VCaP (cell line): ENCODE data around the gene PIBF1.
"Not testable (repeated sequence)": the region's sequence is repeated elsewhere in the genome, so short reads cannot be mapped to it uniquely, and the experiment has no call there.

ENCODE experiments used
- H3K27ac ChIP-seq: fragments of 450-650 bp; 2 replicates; pipeline ENCODE4 v1.5.1; 2017
- TF ChIP-seq, protein P1 (sequence below): fragments of 450-650 bp; conservative IDR thresholded peaks from 2 replicates; pipeline ENCODE4 v1.5.1; 2017; ENCODE audit warnings: mild to moderate bottlenecking, moderate library complexity

The PIBF1 gene

GRCh38 chr13:72823724-72824123 is 41.8 kb downstream of the PIBF1 start:
- TF ChIP-seq, protein P1, sequence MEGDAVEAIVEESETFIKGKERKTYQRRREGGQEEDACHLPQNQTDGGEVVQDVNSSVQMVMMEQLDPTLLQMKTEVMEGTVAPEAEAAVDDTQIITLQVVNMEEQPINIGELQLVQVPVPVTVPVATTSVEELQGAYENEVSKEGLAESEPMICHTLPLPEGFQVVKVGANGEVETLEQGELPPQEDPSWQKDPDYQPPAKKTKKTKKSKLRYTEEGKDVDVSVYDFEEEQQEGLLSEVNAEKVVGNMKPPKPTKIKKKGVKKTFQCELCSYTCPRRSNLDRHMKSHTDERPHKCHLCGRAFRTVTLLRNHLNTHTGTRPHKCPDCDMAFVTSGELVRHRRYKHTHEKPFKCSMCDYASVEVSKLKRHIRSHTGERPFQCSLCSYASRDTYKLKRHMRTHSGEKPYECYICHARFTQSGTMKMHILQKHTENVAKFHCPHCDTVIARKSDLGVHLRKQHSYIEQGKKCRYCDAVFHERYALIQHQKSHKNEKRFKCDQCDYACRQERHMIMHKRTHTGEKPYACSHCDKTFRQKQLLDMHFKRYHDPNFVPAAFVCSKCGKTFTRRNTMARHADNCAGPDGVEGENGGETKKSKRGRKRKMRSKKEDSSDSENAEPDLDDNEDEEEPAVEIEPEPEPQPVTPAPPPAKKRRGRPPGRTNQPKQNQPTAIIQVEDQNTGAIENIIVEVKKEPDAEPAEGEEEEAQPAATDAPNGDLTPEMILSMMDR = no peak
- H3K27ac ChIP-seq = no peak overlapping the region

DNA sequence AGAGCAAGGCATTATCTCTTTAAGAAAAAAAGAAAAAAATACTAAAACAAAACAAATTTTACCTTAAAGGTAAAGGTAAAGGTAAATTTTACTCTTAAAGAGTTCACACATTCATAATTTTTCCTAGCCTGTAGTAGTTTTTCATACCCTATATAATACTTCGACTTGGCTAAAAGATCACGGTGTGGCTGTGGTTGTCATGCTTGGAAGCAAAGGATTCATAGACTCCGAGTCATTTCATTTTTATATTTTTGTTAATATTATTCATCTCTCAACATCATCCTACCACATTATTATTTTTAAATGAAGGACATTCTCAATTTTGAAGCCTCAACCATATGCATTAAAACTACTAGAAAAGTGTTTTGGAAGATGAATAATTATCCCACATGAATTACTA is 52.7 kb downstream of the PIBF1 start:
- H3K27ac ChIP-seq = no peak overlapping the region
- TF ChIP-seq, protein P1 = no peak

DNA sequence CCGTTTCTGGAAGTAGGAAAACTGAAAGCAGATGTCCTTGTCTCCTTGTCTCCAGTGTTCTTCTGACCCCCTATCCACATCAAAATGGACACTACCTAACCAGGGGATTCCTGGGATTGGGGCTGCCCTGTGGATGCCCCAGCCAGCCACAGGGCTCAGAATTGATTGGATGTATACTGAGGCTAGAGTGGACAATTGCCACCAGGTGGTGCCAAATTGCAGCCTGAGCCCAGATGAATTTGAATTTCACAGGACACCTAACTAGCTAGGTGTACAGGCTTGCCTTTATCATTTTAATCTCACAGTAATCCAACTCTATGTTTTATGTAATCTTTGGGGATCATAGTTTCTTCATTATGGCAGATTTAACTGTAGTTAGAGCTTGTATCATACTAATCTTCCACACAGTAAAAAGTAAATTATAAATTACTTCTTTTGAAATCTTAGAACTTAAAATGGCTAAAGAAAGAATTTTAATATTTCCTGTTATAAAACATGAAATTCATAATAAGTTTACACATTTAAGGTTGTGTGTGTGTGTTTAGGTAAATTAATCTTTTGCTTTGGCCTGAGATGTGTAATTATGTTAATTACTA is 58.0 kb downstream of the PIBF1 start:
- TF ChIP-seq, protein P1 = peak; percentile 69
- no peak overlapping the region for H3K27ac ChIP-seq

GRCh38 chr13:72842991-72843390 is 61.1 kb downstream of the PIBF1 start:
- TF ChIP-seq, protein P1 = no peak
- H3K27ac ChIP-seq = no peak overlapping the region

- not testable (repeated sequence) for H3K27ac ChIP-seq
Measured at GRCh38 chr13:72845148-72845547, 63.2 kb downstream of the PIBF1 start.

GRCh38 chr13:72849571-72849970 is 67.6 kb downstream of the PIBF1 start:
- no peak overlapping the region for H3K27ac ChIP-seq

GRCh38 chr13:72850959-72851677 is 69.2 kb downstream of the PIBF1 start:
- H3K27ac ChIP-seq = no peak overlapping the region
- TF ChIP-seq, protein P1 = no peak

More at GRCh38 chr13:72849571-72849970, 67.6 kb downstream of the PIBF1 start:
- TF ChIP-seq, protein P1 = no peak

DNA sequence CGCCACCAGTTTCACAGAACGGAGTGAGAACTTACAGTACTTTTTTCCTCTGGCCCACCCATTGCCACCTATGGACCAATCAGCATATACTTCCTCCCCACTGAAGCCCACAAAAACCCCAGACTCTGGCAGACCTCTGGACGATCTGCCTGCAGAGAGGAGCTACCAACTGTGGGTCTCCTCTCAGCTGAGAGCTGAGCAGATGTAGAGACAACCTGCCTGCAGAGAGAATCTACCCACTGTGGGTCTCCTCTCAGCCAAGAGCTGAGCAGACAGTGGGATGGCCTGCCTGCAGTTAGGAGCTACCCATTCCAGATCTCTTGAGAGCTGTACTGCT is 69.7 kb downstream of the PIBF1 start:
- no peak overlapping the region for H3K27ac ChIP-seq
- TF ChIP-seq, protein P1 = no peak
